Measurements from ENCODE around the gene ENTPD2.
A peak's percentile ranks its signal among the peaks of the same experiment; 100 is the strongest.

ENTPD2 gene

DNA sequence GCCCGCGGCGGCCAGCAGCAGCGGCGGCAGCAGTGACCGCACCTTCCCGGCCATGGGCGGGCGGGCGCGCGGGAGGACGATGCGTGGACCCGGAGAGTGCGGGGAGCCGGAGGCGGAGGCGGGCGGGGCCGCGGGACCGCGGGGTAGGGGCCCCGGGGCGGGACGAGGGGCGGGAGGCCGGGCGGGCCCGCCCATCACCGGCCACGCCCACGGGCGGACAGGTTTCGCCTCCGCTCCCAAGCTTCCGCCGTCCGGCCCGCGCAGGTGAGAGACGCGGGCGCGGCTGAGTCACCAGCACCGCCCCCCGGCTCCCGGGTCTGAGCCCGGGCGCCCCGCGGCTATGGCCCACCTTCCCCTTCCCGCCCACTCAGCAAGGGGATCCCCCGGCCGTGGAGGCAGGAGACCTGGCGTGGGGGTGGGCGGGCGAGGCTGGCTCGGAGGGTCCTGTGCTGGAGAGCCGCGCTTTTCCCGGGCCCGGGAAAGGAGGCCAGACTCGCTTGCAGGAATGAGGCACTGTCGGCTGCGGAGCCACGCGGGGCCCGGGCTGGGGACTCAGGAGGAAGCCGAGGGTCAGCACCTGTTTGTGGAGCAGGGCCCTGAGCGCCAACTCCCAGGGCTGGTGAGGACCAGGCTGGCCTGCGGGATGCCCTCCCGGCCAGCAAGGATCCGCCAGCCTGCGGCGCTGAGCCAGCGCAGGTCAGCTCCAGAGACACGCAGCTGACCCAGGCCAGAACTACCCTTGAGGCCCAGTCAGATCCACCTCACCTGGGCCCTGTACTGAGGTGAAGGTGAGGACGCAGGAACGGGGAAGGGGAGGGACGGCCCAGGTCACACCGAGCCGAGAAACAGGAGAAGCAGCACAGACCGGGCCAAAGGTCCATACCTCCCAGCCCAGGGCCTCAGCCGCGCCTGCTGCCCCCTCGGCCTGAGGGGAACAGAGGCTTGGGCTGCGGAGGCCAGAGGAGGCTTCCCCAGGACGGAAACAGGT lies at the start of gene ENTPD2:
Gene ENTPD2 (minus strand): TSS at position 118 of the 988 bp plus-strand sequence. CDS start 64 bp downstream, at position 54.
- H3K27ac ChIP-seq (ENCODE audit: low read depth, low read length), result no peak within 1 kb of the TSS
- no peaks in the 10 kb centered on the region for H3K9me3 ChIP-seq (ENCODE audit: control insufficient read depth, insufficient read depth, low read depth, low read length)
- no peaks in the 10 kb centered on the region for H3K36me3 ChIP-seq (ENCODE audit: control insufficient read depth, insufficient read depth, low read length)
- H3K4me3 ChIP-seq (ENCODE audit: low read depth, low read length), result peak within 1 kb of the TSS; percentile 62
- H3K4me1 ChIP-seq (ENCODE audit: control insufficient read depth, insufficient read depth, low read length), result peaks cover 19% of the 10 kb centered on the region
- no peak within 1 kb of the TSS for H3K9ac ChIP-seq (ENCODE audit: low read length)
- H3K27me3 ChIP-seq (ENCODE audit: control insufficient read depth, insufficient read depth, low read length), result peaks cover 75% of the 10 kb centered on the region

DNA sequence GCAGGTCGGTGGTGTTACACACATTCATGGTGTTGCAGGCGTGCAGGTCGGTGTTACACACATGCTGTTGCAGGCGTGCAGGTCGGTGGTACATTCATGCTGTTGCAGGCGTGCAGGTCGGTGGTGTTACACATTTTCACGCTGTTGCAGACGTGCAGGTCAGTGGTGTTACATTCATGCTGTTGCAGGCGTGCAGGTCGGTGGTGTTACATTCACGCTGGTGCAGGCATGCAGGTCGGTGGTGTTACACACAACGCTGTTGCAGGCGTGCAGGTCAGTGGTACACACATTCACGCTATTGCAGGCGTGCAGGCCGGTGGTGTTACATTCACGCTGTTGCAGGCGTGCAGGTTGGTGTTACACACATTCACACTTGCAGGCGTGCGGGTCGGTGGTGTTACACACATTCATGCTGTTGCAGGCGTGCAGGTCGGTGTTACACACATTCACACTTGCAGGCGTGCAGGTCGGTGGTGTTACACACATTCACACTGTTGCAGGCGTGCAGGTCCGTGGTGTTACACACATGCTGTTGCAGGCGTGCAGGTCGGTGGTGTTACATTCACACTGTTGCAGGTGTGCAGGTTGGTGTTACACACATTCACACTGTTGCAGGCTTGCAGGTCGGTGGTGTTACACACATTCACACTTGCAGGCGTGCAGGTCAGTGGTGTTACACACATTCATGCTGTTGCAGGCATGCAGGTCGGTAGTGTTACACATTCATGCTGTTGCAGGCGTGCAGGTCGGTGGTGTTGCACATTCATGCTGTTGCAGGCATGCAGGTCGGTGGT lies 49.5 kb upstream of the ENTPD2 start:
- H3K36me3 ChIP-seq (ENCODE audit: control insufficient read depth, insufficient read depth, low read length), result peaks cover 87% of the 10 kb centered on the region
- peaks cover 24% of the 10 kb centered on the region for H3K9me3 ChIP-seq (ENCODE audit: control insufficient read depth, insufficient read depth, low read depth, low read length)
- no peak overlapping the region for H3K4me3 ChIP-seq (ENCODE audit: low read depth, low read length)
- H3K4me1 ChIP-seq (ENCODE audit: control insufficient read depth, insufficient read depth, low read length), result no peaks in the 10 kb centered on the region
- no peak overlapping the region for H3K9ac ChIP-seq (ENCODE audit: low read length)
- no peak overlapping the region for H3K27ac ChIP-seq (ENCODE audit: low read depth, low read length)
- no peaks in the 10 kb centered on the region for H3K27me3 ChIP-seq (ENCODE audit: control insufficient read depth, insufficient read depth, low read length)

GRCh38 chr9:137099231-137099630 lies 45.4 kb upstream of the ENTPD2 start:
- Histone ChIP-seq H3K4me3 (ENCODE audit: low read depth, low read length) (no peak overlapping the region), H3K4me1 (ENCODE audit: control insufficient read depth, insufficient read depth, low read length) (no peaks in the 10 kb centered on the region), H3K9ac (ENCODE audit: low read length) (no peak overlapping the region), H3K9me3 (ENCODE audit: control insufficient read depth, insufficient read depth, low read depth, low read length) (peaks cover 24% of the 10 kb centered on the region), H3K36me3 (ENCODE audit: control insufficient read depth, insufficient read depth, low read length) (peaks cover 76% of the 10 kb centered on the region), H3K27me3 (ENCODE audit: control insufficient read depth, insufficient read depth, low read length) (no peaks in the 10 kb centered on the region), H3K27ac (ENCODE audit: low read depth, low read length) (no peak overlapping the region)

GRCh38 chr9:137097761-137098462 lies 44.1 kb upstream of the ENTPD2 start:
- Histone ChIP-seq H3K27me3 (ENCODE audit: control insufficient read depth, insufficient read depth, low read length) (no peaks in the 10 kb centered on the region), H3K4me3 (ENCODE audit: low read depth, low read length) (no peak overlapping the region), H3K27ac (ENCODE audit: low read depth, low read length) (no peak overlapping the region), H3K9me3 (ENCODE audit: control insufficient read depth, insufficient read depth, low read depth, low read length) (peaks cover 16% of the 10 kb centered on the region), H3K4me1 (ENCODE audit: control insufficient read depth, insufficient read depth, low read length) (no peaks in the 10 kb centered on the region), H3K9ac (ENCODE audit: low read length) (no peak overlapping the region), H3K36me3 (ENCODE audit: control insufficient read depth, insufficient read depth, low read length) (peaks cover 64% of the 10 kb centered on the region)

DNA sequence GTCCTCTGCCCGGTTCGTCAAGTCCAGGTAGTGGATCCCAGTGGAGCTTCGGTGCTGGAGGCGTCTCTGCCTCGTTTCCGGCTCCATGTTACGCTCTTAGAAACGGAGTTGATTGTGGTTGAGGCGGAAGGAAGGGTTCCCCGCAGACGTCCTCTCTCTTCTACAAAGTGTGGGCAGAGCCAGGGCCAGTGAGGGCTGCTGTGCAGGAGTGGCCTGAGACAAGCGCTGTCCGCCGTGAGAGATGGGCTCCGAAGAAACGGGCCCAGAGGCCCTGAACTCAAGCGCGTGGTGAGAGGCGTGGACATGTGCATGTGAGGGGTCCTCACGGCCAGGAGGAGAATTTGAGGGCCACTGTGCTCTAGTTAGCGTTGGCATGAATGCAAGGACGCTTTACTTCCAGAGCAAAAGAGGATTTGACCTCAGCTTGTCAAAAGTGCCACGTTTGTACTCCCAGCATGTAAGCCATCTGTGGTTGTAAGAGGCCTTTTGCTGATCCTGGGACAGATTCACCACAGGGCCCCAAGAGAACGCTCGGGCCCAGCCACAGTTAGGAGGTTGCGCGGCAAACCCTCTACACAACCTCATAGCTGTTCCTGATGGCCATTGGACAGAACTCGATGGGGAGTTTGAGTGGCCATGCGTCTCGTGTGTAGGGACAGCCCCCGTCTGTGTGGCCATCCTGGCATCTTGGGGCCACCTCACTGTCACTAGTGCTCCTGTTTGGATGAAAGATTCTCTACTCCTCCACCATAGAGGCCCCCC lies 43.1 kb upstream of the ENTPD2 start:
- Histone ChIP-seq H3K27ac (ENCODE audit: low read depth, low read length) (no peak overlapping the region), H3K36me3 (ENCODE audit: control insufficient read depth, insufficient read depth, low read length) (peaks cover 55% of the 10 kb centered on the region), H3K9ac (ENCODE audit: low read length) (no peak overlapping the region), H3K4me1 (ENCODE audit: control insufficient read depth, insufficient read depth, low read length) (no peaks in the 10 kb centered on the region), H3K4me3 (ENCODE audit: low read depth, low read length) (no peak overlapping the region), H3K27me3 (ENCODE audit: control insufficient read depth, insufficient read depth, low read length) (no peaks in the 10 kb centered on the region), H3K9me3 (ENCODE audit: control insufficient read depth, insufficient read depth, low read depth, low read length) (peaks cover 7% of the 10 kb centered on the region)

GRCh38 chr9:137095664-137096517 lies 42.0 kb upstream of the ENTPD2 start:
- Histone ChIP-seq H3K4me3 (ENCODE audit: low read depth, low read length) (no peak overlapping the region), H3K9me3 (ENCODE audit: control insufficient read depth, insufficient read depth, low read depth, low read length) (no peaks in the 10 kb centered on the region), H3K27ac (ENCODE audit: low read depth, low read length) (no peak overlapping the region), H3K9ac (ENCODE audit: low read length) (no peak overlapping the region), H3K4me1 (ENCODE audit: control insufficient read depth, insufficient read depth, low read length) (no peaks in the 10 kb centered on the region), H3K27me3 (ENCODE audit: control insufficient read depth, insufficient read depth, low read length) (no peaks in the 10 kb centered on the region), H3K36me3 (ENCODE audit: control insufficient read depth, insufficient read depth, low read length) (peaks cover 47% of the 10 kb centered on the region)

DNA sequence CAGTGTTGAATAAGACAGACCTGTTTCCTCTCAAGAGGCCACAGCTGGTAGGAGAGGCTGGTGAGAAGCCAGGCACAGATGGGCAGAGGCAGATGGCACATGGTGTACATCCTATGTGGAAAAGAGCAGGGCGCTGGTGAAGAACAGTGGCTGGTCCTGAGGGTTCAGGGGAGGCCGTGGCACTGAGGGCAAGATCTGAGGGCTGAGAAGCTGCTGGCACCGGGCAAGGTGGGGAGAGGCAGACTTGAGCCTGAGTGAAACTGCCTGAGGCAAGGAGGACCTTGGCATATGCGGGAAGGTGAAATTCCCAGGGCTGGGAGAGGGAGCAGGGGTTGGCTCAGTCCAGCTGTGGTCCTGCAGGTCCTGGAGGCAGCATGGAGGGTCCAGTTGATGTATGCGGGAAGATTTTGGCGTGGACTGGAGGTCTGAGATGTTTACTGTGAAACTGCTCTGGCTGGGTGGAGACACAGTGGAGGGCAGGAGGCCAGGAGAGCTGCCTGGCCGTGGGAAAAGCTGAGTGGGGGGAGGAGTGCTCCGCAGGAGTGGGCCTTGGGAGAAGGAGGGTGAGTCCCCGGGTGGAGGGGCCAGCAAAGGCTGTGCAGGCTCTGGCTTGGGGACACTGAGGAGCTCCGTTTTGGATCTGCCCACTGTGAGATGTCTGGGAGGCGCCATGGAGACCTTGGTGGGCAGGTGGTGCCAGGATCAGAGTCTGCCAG lies 35.5 kb upstream of the ENTPD2 start:
- Histone ChIP-seq H3K27ac (ENCODE audit: low read depth, low read length) (no peak overlapping the region), H3K4me1 (ENCODE audit: control insufficient read depth, insufficient read depth, low read length) (peaks cover 5% of the 10 kb centered on the region; the same call in 1 of the 2 replicates)

GRCh38 chr9:137088121-137088520 lies 34.3 kb upstream of the ENTPD2 start:
- Histone ChIP-seq H3K9ac (ENCODE audit: low read length) (no peak overlapping the region), H3K36me3 (ENCODE audit: control insufficient read depth, insufficient read depth, low read length) (peaks cover 13% of the 10 kb centered on the region), H3K27me3 (ENCODE audit: control insufficient read depth, insufficient read depth, low read length) (peaks cover 3% of the 10 kb centered on the region; the same call in 1 of the 2 replicates), H3K4me3 (ENCODE audit: low read depth, low read length) (peak overlapping the region; percentile 74; the same call in 1 of the 2 replicates), H3K9me3 (ENCODE audit: control insufficient read depth, insufficient read depth, low read depth, low read length) (no peaks in the 10 kb centered on the region), H3K27ac (ENCODE audit: low read depth, low read length) (no peak overlapping the region), H3K4me1 (ENCODE audit: control insufficient read depth, insufficient read depth, low read length) (peaks cover 14% of the 10 kb centered on the region; the same call in 1 of the 2 replicates)

More for the DNA sequence above, 35.5 kb upstream of the ENTPD2 start:
- no peak overlapping the region for H3K9ac ChIP-seq (ENCODE audit: low read length)
- H3K4me3 ChIP-seq (ENCODE audit: low read depth, low read length), result no peak overlapping the region
- H3K36me3 ChIP-seq (ENCODE audit: control insufficient read depth, insufficient read depth, low read length), result peaks cover 13% of the 10 kb centered on the region
- no peaks in the 10 kb centered on the region for H3K9me3 ChIP-seq (ENCODE audit: control insufficient read depth, insufficient read depth, low read depth, low read length)
- peaks cover 3% of the 10 kb centered on the region; the same call in 1 of the 2 replicates for H3K27me3 ChIP-seq (ENCODE audit: control insufficient read depth, insufficient read depth, low read length)

GRCh38 chr9:137087409-137087925 lies 33.6 kb upstream of the ENTPD2 start:
- Histone ChIP-seq H3K9ac (ENCODE audit: low read length) (peak overlapping the region; percentile 61), H3K4me3 (ENCODE audit: low read depth, low read length) (peak overlapping the region; percentile 74), H3K27me3 (ENCODE audit: control insufficient read depth, insufficient read depth, low read length) (peaks cover 3% of the 10 kb centered on the region; the same call in 1 of the 2 replicates), H3K36me3 (ENCODE audit: control insufficient read depth, insufficient read depth, low read length) (peaks cover 13% of the 10 kb centered on the region), H3K27ac (ENCODE audit: low read depth, low read length) (peak overlapping the region; percentile 24; the same call in 1 of the 2 replicates), H3K4me1 (ENCODE audit: control insufficient read depth, insufficient read depth, low read length) (peaks cover 15% of the 10 kb centered on the region; the same call in 1 of the 2 replicates), H3K9me3 (ENCODE audit: control insufficient read depth, insufficient read depth, low read depth, low read length) (no peaks in the 10 kb centered on the region)
